HFFc6 (cell line): ENCODE data around the gene DDX1. TPM values are rescaled to one million over a fixed set of nuclear protein-coding genes. Genes with fewer than 3 reads are reported as not detected.

Experiments
- DNase-seq: peaks from one replicate; pipeline ENCODE4 v3.0.0-alpha.2; 2018
- H3K27ac Mint-ChIP-seq: 2 replicates; pipeline ENCODE4 v1.8.0; 2020; ENCODE audit warnings: mild to moderate bottlenecking, mixed read lengths
- H3K27me3 Mint-ChIP-seq: 2 replicates; pipeline ENCODE4 v1.8.0; 2021; ENCODE audit warnings: mild to moderate bottlenecking, moderate library complexity, mixed read lengths; ENCODE audit not compliant: insufficient read depth
- H3K36me3 Mint-ChIP-seq: 2 replicates; pipeline ENCODE4 v1.8.0; 2021; ENCODE audit warnings: low read depth, mixed read lengths
- H3K4me1 Mint-ChIP-seq: 2 replicates; pipeline ENCODE4 v1.8.0; 2020; ENCODE audit warnings: low read depth, mixed read lengths
- H3K4me3 Mint-ChIP-seq: 2 replicates; pipeline ENCODE4 v1.8.0; 2020; ENCODE audit warnings: mild to moderate bottlenecking, moderate library complexity, mixed read lengths
- H3K9me3 Mint-ChIP-seq: 2 replicates; pipeline ENCODE4 v1.8.0; 2020; ENCODE audit warnings: mild to moderate bottlenecking, mixed read lengths
- total RNA-seq, 6 experiments: library from RNA; stranded (reverse); fragmentation: NEBNext Ultra II Directional; extraction: Animal tissue kit (Norgen Biotek cat#: 25700); gene quantifications; 2 replicates in 1 of 6; 3 replicates in 5 of 6; pipeline ENCODE4 v1.2.3, GENCODE V29; 2021
- TF ChIP-seq, protein P1 (sequence below): fragments of 200-600 bp; sonication (generic); IDR thresholded peaks from 2 replicates; pipeline ENCODE4 v1.5.0; 2021; ENCODE audit warnings: antibody characterized with exemption, mild to moderate bottlenecking

The DDX1 gene
- total RNA-seq, 6 experiments from 2014 or later: 111 to 123 (median 113) TPM

DNA sequence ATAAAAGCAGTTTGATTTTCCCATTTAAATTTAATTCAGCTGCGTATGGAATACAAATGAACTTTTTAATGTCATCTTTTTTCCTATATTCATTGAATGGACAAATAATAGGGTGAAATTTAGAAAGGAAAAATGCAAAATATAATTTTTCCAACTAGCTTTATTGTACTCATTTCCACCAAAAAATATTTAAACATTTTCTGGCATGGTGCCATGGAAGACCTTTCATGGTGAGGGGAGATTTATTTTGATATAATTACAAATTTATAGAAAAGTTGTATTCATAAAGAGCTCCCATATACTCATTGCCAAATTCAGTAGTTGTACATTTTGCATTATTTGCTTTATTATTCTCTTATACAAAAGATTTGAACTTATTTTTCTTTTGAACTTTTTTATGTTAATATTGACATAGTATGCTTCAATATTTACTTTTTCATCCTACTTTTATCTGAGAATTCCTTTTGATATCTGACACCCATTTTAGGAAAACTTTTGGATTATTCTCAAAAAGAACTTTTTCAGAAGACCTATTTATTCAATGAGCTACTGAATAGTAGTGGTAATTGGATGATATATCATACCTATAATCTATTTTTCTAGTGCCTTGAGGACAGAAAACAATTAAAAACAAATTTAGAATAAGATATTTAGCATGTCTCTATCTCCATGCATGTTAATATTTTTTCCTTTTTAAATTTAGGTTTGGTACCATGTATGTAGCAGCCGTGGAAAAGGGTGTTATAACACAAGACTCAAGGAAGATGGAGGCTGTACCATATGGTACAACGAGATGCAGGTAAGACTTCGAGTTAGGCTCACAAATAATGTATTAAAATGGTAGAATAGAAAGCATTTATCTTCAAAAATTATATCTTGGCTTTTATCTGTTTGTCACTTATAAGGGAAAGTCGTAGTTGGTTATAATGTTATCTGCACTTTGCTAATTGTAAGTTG, 37.5 kb downstream of the DDX1 start:
- no peak overlapping the region for H3K27ac Mint-ChIP-seq
- no peak for DNase-seq
- H3K4me3 Mint-ChIP-seq: no peak overlapping the region
- TF ChIP-seq, protein P1, sequence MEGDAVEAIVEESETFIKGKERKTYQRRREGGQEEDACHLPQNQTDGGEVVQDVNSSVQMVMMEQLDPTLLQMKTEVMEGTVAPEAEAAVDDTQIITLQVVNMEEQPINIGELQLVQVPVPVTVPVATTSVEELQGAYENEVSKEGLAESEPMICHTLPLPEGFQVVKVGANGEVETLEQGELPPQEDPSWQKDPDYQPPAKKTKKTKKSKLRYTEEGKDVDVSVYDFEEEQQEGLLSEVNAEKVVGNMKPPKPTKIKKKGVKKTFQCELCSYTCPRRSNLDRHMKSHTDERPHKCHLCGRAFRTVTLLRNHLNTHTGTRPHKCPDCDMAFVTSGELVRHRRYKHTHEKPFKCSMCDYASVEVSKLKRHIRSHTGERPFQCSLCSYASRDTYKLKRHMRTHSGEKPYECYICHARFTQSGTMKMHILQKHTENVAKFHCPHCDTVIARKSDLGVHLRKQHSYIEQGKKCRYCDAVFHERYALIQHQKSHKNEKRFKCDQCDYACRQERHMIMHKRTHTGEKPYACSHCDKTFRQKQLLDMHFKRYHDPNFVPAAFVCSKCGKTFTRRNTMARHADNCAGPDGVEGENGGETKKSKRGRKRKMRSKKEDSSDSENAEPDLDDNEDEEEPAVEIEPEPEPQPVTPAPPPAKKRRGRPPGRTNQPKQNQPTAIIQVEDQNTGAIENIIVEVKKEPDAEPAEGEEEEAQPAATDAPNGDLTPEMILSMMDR: no peak
- peaks cover 5% of the 10 kb centered on the region for H3K4me1 Mint-ChIP-seq
- no peaks in the 10 kb centered on the region for H3K9me3 Mint-ChIP-seq
- H3K27me3 Mint-ChIP-seq: no peaks in the 10 kb centered on the region; the same call in 1 of the 2 replicates
- peaks cover 48% of the 10 kb centered on the region for H3K36me3 Mint-ChIP-seq

DNA sequence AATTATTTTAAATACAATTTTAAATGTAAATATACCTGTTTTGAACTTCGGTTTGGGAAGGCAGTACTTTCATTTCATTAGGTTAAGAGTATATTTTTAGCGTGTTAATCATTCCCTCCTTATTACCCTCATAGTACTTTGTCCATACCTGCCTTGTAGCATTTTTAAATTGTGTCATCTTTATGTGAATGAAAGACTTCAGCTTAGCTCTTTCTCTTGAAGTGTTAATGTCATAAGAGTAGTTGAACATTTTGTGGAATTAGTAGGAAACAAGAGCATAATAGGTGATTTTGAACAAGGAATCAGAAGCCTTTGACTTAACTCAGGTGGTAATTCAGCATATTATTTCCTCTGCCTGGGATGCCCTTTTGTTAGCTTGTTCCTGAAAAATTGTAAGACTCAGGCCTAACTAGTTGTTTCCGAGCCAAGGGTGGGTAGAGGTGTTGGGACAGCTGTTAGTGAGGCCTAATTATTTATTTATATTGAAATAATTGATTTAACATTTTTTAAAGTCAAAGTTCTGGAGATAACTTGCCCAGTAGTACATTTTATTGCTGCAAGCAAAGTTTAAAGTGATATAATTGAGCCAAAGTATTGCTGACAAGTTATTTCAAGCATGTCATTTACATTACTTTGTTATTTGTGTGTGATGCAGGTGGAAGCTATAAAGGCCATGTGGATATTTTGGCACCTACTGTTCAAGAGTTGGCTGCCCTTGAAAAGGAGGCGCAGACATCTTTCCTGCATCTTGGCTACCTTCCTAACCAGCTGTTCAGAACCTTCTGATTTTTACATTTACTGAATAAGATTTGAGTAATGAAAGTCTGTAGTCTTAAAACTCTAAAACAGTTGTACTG, 38.7 kb downstream of the DDX1 start:
- Mint-ChIP-seq H3K36me3 (peaks cover 48% of the 10 kb centered on the region), H3K27me3 (no peaks in the 10 kb centered on the region; the same call in 1 of the 2 replicates), H3K27ac (no peak overlapping the region), H3K4me1 (peaks cover 17% of the 10 kb centered on the region), H3K4me3 (no peak overlapping the region), H3K9me3 (no peaks in the 10 kb centered on the region)
- DNase-seq: no peak
- TF ChIP-seq, protein P1: no peak

DNA sequence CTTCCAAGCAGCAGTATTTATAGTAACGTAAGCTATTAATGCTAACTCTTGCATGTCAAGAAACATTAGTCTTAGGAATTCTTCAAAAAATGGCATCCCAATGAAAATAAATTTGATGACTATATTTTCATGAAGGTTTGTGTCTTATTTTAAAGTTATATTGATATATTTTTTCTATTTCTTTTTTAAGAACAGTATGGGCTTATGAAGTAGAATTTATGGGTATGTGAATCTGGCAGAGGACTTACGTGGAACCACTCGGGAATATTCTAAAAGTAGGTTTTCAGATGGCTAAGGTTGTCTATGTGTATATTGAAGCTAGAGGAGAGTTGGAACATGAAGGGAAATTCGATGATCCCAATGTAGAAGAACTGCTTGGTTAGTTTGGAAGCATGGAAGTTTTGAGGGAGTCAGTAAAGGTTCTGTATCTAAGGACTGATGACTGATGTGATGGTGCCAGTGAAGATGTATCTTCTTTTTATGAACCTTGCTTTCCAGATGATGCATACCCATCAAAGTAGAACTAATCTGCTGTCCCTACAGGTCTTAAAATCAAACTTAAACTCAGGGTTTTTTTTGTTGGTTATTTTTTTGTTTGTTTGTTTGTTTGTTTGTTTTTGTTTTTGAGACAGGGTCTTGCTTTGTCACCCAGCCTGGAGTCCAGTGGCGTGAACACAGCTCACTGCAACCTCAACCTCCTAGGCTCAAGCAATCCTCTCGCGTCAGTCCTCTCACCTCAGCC, 39.5 kb downstream of the DDX1 start:
- H3K27ac Mint-ChIP-seq: no peak overlapping the region
- H3K9me3 Mint-ChIP-seq: no peaks in the 10 kb centered on the region
- no peaks in the 10 kb centered on the region; the same call in 1 of the 2 replicates for H3K27me3 Mint-ChIP-seq
- no peak overlapping the region for H3K4me3 Mint-ChIP-seq
- H3K4me1 Mint-ChIP-seq: peaks cover 22% of the 10 kb centered on the region
- TF ChIP-seq, protein P1: no peak
- no peak for DNase-seq
- peaks cover 43% of the 10 kb centered on the region for H3K36me3 Mint-ChIP-seq

DNA sequence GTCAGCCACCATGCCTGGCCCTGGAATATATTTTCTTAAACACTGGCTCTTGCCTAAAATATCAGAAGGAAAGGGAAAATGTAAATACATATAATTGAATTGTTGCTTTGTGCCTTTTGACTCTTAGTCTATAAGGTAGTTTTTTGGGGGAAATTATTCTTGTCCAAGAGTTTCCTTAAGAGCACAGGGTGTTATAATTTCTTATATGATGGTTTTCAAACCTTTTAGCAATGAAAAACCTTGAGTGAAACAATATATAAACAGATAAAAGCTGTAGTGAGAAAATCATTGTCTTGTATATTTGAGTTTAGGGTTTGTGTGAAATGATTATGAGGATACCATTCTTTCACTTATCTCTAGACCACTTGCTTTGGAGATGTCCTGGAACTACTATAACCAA, 40.2 kb downstream of the DDX1 start:
- H3K4me1 Mint-ChIP-seq: peaks cover 22% of the 10 kb centered on the region
- peaks cover 43% of the 10 kb centered on the region for H3K36me3 Mint-ChIP-seq
- TF ChIP-seq, protein P1: no peak
- no peaks in the 10 kb centered on the region for H3K9me3 Mint-ChIP-seq
- no peak for DNase-seq
- H3K4me3 Mint-ChIP-seq: no peak overlapping the region
- H3K27ac Mint-ChIP-seq: no peak overlapping the region; the same call in 1 of the 2 replicates
- no peaks in the 10 kb centered on the region; the same call in 1 of the 2 replicates for H3K27me3 Mint-ChIP-seq
